GM23338 (cell line): ENCODE results near the gene NR3C1.

ENCODE experiments used
- CTCF ChIP-seq, 2 experiments: fragments of 200-600 bp in 1 of 2; sonication (generic) in 1 of 2; conservative IDR thresholded peaks; 2 replicates each; pipeline versions ENCODE4 v1.5.1 to v1.6.1; 2016 to 2017; ENCODE audit warnings: antibody characterized with exemption in 2 of 2, low read depth in 2 of 2, mild to moderate bottlenecking in 2 of 2, moderate library complexity in 1 of 2
- EZH2 ChIP-seq: fragments of 200-600 bp; sonication (generic); IDR thresholded peaks from one replicate; pipeline ENCODE4 v1.8.0; 2017; ENCODE audit warnings: antibody characterized with exemption, mild to moderate bottlenecking, low read depth; ENCODE audit not compliant: unreplicated experiment
- EZH2phosphoT487 ChIP-seq: fragments of 200-600 bp; sonication (generic); IDR thresholded peaks from one replicate; pipeline ENCODE4 v1.8.1; 2018; ENCODE audit warnings: antibody characterized with exemption; ENCODE audit not compliant: unreplicated experiment
- POLR2AphosphoS5 ChIP-seq: IDR thresholded peaks from 2 replicates; pipeline ENCODE4 v1.6.1; 2016; ENCODE audit warnings: antibody characterized with exemption, low read depth

DNA sequence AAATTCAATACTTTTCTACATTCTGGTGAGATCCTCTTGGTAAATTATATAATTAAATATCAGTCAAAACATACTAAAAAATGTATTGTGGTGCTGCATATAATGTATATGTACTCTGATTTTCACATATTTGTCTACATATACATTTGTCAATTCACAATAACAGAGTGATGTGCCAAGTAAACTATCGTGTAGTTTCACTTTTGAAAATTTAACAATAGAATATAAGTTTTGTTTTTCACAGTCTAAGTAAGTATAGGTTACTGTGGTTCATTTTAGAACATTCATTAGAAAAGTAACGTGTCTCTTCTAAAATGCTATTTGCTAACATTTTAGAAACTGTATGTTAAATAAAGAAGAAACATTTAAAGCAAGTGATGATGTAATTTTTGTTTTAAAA lies 73.6 kb downstream of the NR3C1 start:
- TF ChIP-seq EZH2 (no peak), CTCF (conservative IDR thresholded peaks at IDR 0.05; ENCODE audit: low read depth in 2 of 2) (no peak), EZH2phosphoT487 (no peak), POLR2AphosphoS5 (no peak)
